ENCODE measurements around the gene MAPK4. TPM values are rescaled to one million over a fixed set of nuclear protein-coding genes. Genes with fewer than 3 reads are reported as not detected.

MAPK4 gene
- total and polyA plus RNA-seq, 2 of the 4 experiments (the other 2 are of a cell fraction), result not detected

- H3K9me1 ChIP-seq (ENCODE audit: insufficient read depth, low read length), result no peaks in the 10 kb centered on the region
- BruUV-seq (replicated peaks), result no TSS peak
- CTCF ChIA-PET, result no interaction called here
Measured at GRCh38 chr18:50721006-50721405, 161.1 kb downstream of the MAPK4 start.

More at GRCh38 chr18:50721006-50721405, 161.1 kb downstream of the MAPK4 start:
- ATAC-seq (ENCODE audit: low read depth) (no peak), DNase-seq (no peak)
- H2AFZ ChIP-seq (replicated peaks; ENCODE audit: low read length, poor library complexity), result no peak overlapping the region
- H3K36me3 ChIP-seq (ENCODE audit: control insufficient read depth, insufficient read depth, low read length), result no peaks in the 10 kb centered on the region
- no peaks in the 10 kb centered on the region for H3K27me3 ChIP-seq (ENCODE audit: control insufficient read depth, insufficient read depth, low read length)
- no peaks in the 10 kb centered on the region for H3K9me3 ChIP-seq (ENCODE audit: control insufficient read depth, insufficient read depth, low read length)
- no peak overlapping the region for H3K9ac ChIP-seq (ENCODE audit: low read depth, low read length)
- H2AK5ac ChIP-seq (ENCODE audit: low read depth, low read length), result no peak overlapping the region
- 60% methylated on average over 1 of the region's 4 CpGs; no CpG with 5 or more reads in 1 of the 2 experiments for WGBS, 2 experiments (ENCODE audit: extremely low coverage in 2 of 2, insufficient read length in 1 of 2)
- H4K20me1 ChIP-seq (ENCODE audit: insufficient read depth, low read length), result no peaks in the 10 kb centered on the region
- no peak overlapping the region for H3K4me3 ChIP-seq (ENCODE audit: insufficient read depth, low read depth, low read length)
- no peak overlapping the region for H3K4me2 ChIP-seq (ENCODE audit: low read depth, low read length)
- dilution Hi-C loops (cut with HindIII; ENCODE audit: low sequenced_read_pairs, unreplicated experiment) (no loop called here), in situ Hi-C loops (cut with MboI; ENCODE audit: low sequenced_read_pairs) (no loop called here), intact Hi-C loops (cut with micrococcal nuclease) (no loop called here)
- no peak overlapping the region for H4K5ac ChIP-seq (ENCODE audit: low read depth, low read length)
- H3K4ac ChIP-seq (ENCODE audit: low read depth, low read length), result no peak overlapping the region
- TF ChIP-seq MXI1 (IDR thresholded peaks at IDR 0.05; ENCODE audit: borderline replicate concordance, low read depth, low read length) (no peak), CHD1 (IDR thresholded peaks at IDR 0.05; ENCODE audit: low read depth, low read length) (no peak), MAZ (IDR thresholded peaks at IDR 0.05; ENCODE audit: borderline replicate concordance, low read depth, low read length) (no peak), CEBPB (IDR thresholded peaks at IDR 0.05; ENCODE audit: low read depth, low read length) (no peak), MAFK (IDR thresholded peaks at IDR 0.05; ENCODE audit: low read depth, low read length) (no peak), RAD21 (IDR thresholded peaks at IDR 0.05; ENCODE audit: low read length) (no peak), BHLHE40 (IDR thresholded peaks at IDR 0.05; ENCODE audit: low read depth, low read length) (no peak), CTCF (conservative IDR thresholded peaks at IDR 0.05; ENCODE audit: low read depth, low read length) (no peak), SMC3 (IDR thresholded peaks at IDR 0.05; ENCODE audit: low read depth, low read length) (no peak), RFX5 (IDR thresholded peaks at IDR 0.05; ENCODE audit: low read depth, low read length) (no peak), USF2 (IDR thresholded peaks at IDR 0.05; ENCODE audit: low read depth, low read length) (no peak), FOS (IDR thresholded peaks at IDR 0.05; ENCODE audit: low read depth, low read length) (no peak), POLR2A (IDR thresholded peaks at IDR 0.05; ENCODE audit: low read depth, low read length) (no peak)
- no peak overlapping the region for H2AK9ac ChIP-seq (replicated peaks; ENCODE audit: low read depth, low read length, poor library complexity)
- H2BK120ac ChIP-seq (ENCODE audit: low read depth, low read length), result no peak overlapping the region
- H2BK15ac ChIP-seq (ENCODE audit: low read depth, low read length), result no peak overlapping the region
- H2BK20ac ChIP-seq (ENCODE audit: low read depth, low read length), result no peak overlapping the region
- no peak overlapping the region for H4K91ac ChIP-seq (ENCODE audit: insufficient read depth, low read depth, low read length)
- no peaks in the 10 kb centered on the region for H3K79me1 ChIP-seq (ENCODE audit: low read depth in 1 of 2, low read length in 2 of 2)
- H3K27ac ChIP-seq (ENCODE audit: insufficient read depth, low read length), result no peak overlapping the region
- no peak overlapping the region for H3K18ac ChIP-seq (ENCODE audit: low read depth, low read length)
- POLR2A ChIA-PET (ENCODE audit: unreplicated experiment), result no interaction called here
- no peak overlapping the region for H4K8ac ChIP-seq (ENCODE audit: low read depth in 2 of 2, low read length in 2 of 2)
- H3K4me1 ChIP-seq (ENCODE audit: control insufficient read depth, insufficient read depth, low read length), result no peaks in the 10 kb centered on the region
- no peak overlapping the region for H3K14ac ChIP-seq (replicated peaks; ENCODE audit: low read depth, low read length)
- H2BK5ac ChIP-seq (ENCODE audit: low read depth, low read length, poor library complexity, severe bottlenecking), result no peak overlapping the region
- H3K56ac ChIP-seq (ENCODE audit: extremely low read depth, insufficient read depth, low read length), result no peak overlapping the region
- no peak overlapping the region for H3K23ac ChIP-seq (ENCODE audit: low read depth, low read length)
